GM13976 (cell line): ENCODE data around the gene BAZ1B.

Experiments
- DNase-seq: peaks from one replicate; pipeline ENCODE4 v3.0.0; 2012; ENCODE audit warnings: low spot score
- CTCF ChIP-seq: IDR thresholded peaks from 2 replicates; pipeline ENCODE4 v1.5.1; 2012; ENCODE audit warnings: borderline replicate concordance, mild to moderate bottlenecking; ENCODE audit not compliant: insufficient read depth; ENCODE audit errors: extremely low read depth, missing control alignments, control extremely low read depth
- in situ Hi-C: fragments of 300-500 bp; cut with MboI; formaldehyde crosslinking; loops from one replicate; pipeline ENCODE4 v1.12.0; 2022; ENCODE audit warnings: low sequenced_read_pairs, mixed read lengths, inconsistent platforms; ENCODE audit not compliant: unreplicated experiment

The BAZ1B gene

DNA sequence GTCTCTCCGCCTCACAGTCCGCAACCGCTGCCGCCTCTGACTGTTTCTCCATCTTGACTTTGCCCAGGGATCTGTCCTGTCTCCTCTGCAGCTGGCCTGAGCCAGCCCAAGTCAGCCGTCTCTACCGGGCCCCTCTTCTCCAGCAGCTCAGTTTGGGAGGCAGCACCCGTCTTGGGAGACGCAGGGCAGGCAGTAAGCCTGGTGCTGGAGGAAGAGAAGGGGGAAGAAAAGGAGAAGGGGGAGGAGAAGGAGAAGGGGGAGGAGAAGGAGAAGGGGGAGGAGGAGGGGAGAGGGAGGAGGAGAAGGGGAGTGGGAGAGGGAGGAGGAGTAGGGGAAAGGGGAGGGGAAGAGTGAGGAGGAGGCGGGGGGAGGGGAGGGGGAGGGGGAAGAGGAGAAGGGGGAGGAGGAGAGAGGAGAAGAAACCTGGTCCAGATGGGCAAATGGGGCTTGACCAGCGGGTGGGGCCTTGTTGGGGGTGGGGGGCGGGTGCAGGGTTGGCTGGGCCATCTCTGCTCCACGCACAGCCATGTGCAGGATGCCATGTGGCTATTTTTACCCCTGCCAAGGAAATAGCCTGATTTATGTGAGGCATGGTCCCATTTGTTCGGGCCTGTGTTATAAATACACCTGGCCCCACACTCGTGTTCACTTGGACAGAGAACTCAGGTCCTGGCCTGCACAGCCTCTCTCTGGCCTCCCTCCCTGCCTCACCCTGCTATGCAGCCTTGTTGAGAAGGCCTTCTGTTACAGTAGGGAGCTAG, 124.4 kb downstream of the BAZ1B start:
- in situ Hi-C loops = no loop called here
- DNase-seq = no peak
- no peak for TF ChIP-seq CTCF

DNA sequence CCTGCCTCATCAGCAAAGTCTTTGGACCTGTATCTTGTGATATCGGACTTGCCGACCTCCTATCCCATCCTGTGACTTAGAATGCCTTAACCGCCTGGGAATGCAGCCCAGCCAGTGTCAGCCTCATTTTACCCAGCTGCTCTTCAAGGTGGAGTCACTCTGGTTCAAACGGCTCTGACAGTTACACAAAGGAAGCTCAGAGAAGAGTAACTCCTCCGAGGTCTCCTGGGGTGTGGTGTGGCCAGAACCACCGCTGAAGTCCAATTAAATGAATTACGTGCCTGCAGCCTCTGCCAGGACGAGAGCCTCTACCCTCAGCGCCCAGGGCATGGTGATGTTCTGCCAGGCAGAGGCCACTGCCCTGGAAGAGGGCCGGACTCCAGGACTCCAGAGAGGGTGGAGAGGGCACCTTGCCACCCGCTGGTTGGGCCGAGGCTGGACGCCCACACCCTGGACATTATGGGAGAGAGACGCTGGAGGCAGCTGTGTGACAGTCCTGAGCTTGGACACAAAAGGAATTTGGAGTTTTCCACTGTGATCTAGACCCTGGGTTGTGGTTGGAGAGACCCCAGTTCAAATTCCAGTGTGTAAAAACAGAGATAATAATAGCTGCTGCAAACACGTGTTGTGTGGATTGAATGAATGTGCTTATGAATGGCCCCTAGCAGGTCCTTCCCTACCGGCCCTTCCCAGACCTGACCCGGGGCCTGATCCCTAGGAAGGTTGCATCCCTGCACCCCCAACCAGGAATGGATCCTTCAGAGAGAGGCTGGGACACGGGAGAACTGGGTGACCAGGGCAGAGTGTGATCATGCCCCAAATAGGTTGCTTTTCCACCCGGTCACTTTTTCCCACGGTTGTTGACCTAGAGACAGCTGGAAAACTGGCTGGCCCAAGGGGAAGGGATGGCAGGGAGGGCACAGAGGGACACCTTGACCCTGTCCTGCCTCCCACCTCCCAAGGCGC, 126.3 kb downstream of the BAZ1B start:
- in situ Hi-C loops = no loop called here
- no peak for TF ChIP-seq CTCF
- DNase-seq = no peak

DNA sequence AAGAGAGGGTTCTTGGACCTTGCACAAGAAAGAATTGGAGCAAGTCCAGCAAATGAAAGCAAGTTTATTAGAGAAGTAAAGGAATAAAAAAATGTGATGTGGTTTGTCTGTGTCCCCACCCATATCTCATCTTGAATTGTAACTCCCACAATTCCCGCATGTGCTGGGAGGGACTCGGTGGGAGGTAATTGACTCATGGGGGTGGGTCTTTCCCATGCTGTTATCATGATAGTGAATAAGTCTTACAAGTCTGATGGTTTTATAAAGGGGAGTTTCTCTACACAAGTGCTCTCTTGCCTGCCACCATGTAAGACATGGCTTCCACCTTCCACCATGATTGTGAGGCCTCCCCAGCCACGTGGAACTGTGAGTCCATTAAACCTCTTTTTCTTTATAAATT, 127.7 kb downstream of the BAZ1B start:
- DNase-seq = no peak
- no peak for TF ChIP-seq CTCF
- in situ Hi-C loops = no loop called here

GRCh38 chr7:73391396-73391795, 130.7 kb downstream of the BAZ1B start:
- DNase-seq = no peak
- TF ChIP-seq CTCF = no peak
- in situ Hi-C loops = no loop called here
